Ramos (cell line): ENCODE results near the gene ST7.

Experiments used
- in situ Hi-C: fragments of 300-500 bp; cut with MboI; formaldehyde crosslinking; loops from one replicate; pipeline ENCODE4 v1.14.3; 2022; ENCODE audit warnings: low sequenced_read_pairs; ENCODE audit not compliant: unreplicated experiment

The ST7 gene

DNA sequence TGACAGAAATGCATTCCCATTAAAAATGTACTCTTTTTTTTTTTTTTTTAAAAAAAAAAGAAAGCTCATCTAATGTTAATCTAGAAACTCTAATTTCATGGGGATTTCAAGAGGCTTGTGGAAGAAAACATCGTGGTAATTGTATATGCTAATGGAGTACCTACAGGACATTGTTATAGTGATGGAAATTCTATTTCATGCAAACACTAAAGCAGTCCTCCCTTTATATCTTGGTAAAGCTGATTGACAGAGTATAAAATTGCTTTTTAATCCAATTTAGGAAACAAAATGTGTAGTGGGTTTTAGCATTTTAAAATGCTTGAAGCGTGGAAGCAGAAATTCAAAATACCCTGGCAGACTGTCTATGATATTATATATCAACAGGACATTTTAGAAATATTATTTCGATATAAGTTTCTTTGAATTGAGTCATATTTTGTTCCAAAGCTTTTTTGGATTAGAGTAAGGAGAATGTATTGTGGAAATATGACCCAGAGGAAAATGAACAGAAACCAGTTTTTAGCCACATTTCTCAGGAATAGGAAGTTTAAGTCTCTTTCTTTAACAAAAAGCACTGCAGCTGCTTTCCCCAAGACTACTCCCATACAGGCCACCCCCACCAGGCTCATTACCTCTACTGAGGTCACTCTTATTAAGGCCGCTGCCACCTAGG is 247.6 kb downstream of the ST7 start:
- in situ Hi-C loops = no loop called here

GRCh38 chr7:117202511-117202910 is 249.2 kb downstream of the ST7 start:
- in situ Hi-C loops = no loop called here

GRCh38 chr7:117203205-117203604 is 249.9 kb downstream of the ST7 start:
- in situ Hi-C loops = no loop called here

- in situ Hi-C loops = no loop called here
Measured at GRCh38 chr7:117205873-117206272, 252.6 kb downstream of the ST7 start.

GRCh38 chr7:117208257-117208656 is 255.0 kb downstream of the ST7 start:
- in situ Hi-C loops = no loop called here

DNA sequence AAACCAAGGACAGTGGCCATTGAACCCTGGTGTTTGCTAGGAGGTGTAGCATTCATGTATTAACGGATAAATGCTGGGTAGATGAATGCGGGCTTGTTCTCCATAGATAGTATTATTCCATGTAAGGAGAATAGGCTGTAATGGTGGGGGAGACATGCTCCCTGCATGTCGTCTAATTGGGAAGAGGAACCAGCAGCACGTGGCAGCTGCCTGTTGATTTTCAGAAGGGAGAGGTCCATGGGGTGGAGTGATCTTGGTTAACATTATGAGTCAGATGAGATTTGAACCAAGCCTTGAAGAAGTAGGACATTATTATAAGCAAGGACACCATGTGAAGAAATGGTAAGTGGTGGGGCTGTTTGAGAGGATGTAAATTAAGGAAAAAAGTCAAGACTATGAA is 257.1 kb downstream of the ST7 start:
- in situ Hi-C loops = no loop called here

- in situ Hi-C loops = no loop called here
Measured at GRCh38 chr7:117210908-117211307, 257.6 kb downstream of the ST7 start.

GRCh38 chr7:117211614-117212013 is 258.3 kb downstream of the ST7 start:
- in situ Hi-C loops = no loop called here

DNA sequence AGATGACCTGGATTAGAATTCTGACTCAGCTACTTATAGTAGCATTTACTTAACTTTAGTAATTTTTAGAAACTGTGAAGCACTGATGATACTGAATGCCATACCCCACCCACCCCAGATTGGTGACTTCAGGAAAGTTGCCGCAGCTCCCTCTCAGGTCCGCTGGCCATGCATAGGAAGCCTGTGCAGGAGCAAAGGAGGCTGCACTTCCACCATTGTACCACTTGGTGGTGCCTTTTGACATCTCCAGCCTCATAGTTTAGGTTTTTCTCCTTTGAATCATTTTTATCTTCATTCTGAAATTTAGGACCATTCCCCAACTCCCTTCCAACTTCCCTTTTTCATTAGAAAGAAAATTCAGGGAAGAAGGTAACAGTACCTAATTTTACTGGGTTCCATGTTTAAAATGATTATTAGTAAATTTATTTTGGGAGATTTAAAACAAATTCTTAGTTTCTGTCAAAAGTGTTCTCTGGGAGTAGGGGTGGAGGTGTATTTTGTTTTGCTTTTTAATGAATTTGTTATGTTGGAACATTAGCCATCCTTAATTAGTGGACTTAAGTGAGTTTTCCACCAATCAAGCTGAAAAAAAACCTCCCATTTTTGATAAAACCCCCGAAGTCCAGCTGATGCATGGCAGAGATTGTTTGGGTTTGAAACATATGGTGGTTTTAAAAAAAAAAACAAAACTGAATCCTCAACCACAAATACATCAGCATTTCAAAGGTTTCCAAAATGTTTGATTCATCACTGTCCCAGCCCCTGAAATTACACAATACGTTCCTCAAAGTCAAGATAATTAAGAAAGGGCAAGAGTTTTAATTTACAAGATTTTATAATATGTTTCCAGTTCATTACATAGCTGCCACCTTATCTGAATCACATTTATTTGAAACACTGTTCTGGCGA is 259.9 kb downstream of the ST7 start:
- in situ Hi-C loops = no loop called here

DNA sequence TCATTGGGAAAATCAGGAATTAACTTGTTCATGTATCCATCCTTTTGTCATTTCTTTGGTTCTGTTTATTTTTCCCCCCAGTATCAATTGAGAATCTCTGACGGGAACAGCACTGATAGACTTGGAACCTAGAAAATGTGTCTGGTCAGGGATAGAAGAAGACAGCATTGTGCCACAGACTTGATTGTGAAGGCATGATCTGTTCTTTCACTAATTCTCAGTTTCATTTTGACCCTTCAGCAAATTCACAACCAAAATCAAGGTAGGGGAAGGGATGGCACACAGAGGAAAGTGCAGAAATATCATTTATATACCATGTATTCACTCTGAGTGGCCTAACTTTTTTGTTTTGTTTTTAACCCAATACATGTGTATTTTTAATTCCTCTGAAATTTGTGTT is 262.7 kb downstream of the ST7 start:
- in situ Hi-C loops = no loop called here

DNA sequence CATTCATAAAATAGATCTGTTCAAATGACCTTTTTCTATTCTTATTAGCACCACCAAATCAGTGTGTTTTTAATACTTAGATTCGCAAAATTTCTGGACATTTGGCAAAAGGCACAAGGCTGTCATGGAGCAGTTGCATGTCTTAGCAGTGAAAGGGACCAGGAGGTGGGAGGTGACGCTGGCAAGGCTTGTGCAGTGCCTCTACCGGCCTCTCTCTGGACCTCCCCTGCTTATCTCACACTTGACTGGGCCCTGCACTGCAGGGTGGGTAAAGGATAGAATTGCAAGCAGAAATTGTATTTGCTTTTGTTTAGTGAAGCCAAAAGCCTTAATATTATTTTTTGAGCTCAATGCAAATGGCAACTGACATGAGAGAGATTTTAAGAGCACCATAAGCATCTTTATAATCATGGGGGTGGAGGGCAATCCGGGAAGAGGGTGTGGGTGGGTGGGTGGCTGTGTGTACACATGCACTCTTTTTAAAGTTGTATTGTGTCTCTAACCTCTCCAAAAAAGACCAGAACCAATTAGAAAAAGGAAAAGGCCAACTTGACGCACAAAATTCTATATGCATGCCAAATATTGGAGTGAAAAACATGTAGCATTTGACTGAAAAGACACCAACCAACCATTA is 263.3 kb downstream of the ST7 start:
- in situ Hi-C loops = no loop called here

DNA sequence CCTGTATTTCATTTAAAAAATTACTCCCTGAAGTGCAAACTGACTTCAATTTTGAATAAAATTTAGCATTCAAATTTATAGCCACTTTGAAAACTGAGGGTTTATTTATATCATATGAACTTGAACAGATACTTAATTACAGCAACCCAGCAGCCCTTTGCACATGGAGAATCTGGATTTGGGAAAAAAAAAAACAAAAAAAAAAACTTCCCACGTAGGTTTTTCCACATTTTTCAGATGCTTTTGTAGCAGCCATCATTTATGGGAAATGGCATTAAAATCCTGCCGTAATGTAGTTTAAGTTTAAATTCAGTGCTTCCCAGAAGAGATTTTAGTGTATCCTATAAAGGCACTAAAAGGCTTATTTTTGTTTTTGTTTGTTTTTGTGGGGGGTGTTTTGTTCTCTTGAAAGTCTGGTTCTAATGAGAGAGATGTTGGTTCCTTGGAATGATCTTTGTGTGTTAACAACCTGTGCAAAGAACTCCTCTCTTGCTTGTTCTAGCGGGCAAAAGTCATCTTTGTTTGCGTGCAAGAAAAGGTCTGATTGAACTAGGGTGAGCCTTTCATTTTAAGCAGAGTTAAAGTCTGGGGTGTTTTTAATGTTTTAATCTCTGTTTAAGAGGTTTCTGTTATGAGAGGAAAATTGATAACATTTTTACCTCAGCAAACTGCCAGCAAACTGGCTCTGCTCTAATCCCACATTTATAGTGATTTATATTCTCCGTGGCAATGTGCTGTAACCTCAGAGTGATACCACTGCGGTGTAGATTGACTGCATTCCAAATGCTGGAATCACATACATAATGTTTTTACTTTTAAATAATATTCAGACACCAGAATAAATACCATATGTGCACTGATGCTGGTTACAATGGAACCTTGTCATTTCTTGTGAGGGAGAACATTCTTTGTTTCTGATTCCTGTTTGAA is 264.1 kb downstream of the ST7 start:
- in situ Hi-C loops = no loop called here

DNA sequence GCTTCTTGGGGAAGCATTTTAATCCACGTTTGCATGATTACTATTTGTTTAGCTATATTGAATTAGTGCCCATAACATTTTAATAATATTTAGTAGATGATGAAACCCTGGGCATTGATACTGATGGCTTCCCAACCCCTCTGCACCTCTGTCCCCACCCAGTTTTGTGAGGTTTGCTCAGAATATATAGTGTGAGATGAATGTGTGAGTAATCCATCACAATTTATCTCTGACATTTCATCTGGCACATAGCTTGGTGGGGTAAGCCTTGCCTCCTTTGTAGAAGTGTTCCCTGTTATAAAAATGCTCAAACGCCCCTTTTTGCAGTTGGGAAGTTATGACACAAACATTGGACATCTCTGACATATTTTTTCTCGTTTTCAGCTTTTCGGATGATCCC is 265.4 kb downstream of the ST7 start:
- in situ Hi-C loops = no loop called here

DNA sequence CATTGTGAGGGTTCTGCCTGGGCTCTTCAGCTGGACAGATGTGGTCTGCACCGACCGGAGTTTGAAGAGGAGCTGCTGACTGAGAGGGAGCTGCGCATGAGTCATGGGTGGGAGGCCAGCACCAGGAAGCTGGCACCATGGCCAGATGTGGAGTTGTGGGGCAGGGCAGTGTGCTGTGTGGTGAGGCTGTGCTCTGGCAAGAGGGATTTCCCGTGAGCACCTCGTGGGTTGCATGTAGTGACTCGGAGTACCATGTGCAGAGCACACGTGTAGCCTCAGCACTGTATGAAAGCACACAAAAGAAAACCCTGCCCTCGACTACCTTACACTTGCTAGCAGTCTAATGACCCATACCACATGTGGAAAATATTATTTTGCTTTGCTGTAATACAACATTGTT is 266.2 kb downstream of the ST7 start:
- in situ Hi-C loops = no loop called here

GRCh38 chr7:117220836-117221235 is 267.5 kb downstream of the ST7 start:
- in situ Hi-C loops = no loop called here

DNA sequence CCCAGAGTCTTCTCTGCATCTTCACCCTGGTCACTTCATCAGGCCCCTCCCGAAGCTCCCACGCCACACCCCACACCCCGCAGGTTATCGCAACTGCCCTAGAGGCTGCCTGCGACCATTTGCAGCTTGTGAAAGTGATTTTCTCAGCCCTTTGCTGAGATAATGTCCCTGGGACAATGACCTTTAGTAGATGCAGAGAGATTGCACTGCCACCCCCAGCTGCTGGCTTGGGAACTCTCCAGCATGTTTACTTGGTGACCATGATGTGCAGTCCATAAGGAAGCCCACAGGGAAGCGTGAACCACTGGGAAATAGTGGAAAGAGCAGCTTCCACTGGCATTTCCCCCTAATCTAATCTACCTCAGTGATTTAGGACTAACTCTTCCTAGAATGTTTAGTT is 272.2 kb downstream of the ST7 start:
- in situ Hi-C loops = no loop called here

GRCh38 chr7:117227091-117227490 is 273.8 kb downstream of the ST7 start:
- in situ Hi-C loops = no loop called here

DNA sequence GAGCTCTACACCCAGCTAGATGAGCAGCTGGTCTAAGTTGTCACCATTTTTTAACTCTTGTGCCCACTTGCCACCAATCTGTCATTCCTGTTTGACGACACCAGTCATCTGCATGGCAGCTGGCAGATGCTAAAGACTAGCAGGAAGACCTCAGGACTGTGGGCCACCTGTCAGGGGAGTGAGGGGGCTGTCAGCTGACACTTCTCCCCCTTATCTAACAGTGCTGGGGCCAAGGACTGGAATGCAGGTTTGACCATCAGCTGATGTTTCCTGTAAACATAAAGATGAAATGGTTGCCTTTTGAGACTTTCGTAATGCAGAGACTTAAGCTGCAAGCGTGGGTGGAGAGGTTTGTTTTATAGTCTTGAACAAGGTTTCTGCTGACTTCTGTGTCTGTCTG is 276.0 kb downstream of the ST7 start:
- in situ Hi-C loops = no loop called here

DNA sequence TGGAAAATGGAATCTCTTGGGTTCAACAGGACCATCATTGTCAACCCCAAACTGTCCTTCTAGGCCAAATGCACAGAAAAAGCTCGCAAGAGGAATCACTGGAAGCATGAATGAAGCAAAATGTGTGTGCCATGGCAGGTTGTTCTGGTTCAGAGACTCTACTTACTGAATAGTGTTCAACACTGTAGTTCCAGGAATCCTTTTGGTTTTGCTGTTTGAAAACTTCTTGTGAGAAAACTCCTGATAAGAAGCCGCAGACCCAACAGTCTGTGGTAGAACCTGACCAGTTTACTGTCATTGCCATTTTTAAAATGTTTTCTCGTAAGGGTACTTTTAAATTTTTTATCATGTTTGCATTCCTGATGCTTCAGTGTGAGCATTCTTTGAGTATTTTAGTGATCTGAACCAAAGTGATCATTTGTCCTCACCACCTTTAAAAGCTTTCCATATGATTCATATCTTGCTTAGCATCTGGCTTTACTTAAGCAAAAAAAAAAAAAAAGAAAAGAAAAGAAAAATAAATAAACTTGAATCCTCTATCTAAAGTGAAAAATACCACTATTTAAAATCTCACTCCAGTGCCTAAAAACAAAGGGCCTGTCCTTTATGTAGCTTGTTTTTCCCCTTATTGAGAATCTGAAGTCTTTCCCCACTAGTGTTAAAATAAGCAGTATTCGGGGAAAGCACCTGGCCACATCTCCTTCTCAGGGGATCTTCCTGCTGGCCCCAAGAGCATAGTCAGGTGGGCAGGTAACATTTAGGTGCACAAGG is 277.2 kb downstream of the ST7 start:
- in situ Hi-C loops = no loop called here

DNA sequence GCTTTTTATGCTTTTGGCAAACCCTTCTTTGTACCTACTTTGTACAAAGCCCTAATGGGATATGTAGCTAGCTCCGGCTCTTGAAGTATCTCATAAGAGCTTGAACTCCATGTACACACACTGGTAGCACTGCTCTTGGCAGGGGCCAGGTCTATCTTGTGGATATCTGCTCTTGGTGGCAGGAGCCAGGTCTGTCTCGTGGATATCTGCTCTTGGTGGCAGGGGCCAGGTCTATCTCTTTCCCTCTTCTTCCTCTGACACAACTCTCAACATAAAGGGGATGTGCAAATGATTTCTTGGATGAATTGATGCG is 277.7 kb downstream of the ST7 start:
- in situ Hi-C loops = no loop called here
